Astrocyte (in vitro differentiated cells and primary cell): ENCODE data around the gene MTMR1. TPM values are rescaled to one million over a fixed set of nuclear protein-coding genes. Genes with fewer than 3 reads are reported as not detected.

Experiments
- DNase-seq: peaks from one replicate; pipeline ENCODE4 v3.0.0-alpha.2; 2010; ENCODE audit warnings: low read depth
- FAIRE-seq: peaks from 2 replicates; lab custom pipeline; 2011; peaks lifted over from hg19 to GRCh38; lab: Jason Lieb, UNC
- H2AFZ ChIP-seq: 2 replicates; pipeline ENCODE4 v1.6.0; 2012; ENCODE audit warnings: low read depth, low read length, inconsistent platforms
- H3K27ac ChIP-seq: 2 replicates; pipeline ENCODE4 v1.5.1; 2011; ENCODE audit warnings: low read depth, low read length, inconsistent platforms
- H3K27me3 ChIP-seq: 2 replicates; pipeline ENCODE4 v1.6.0; 2011; ENCODE audit warnings: low read length, inconsistent platforms; ENCODE audit not compliant: insufficient read depth
- H3K36me3 ChIP-seq: 2 replicates; pipeline ENCODE4 v1.5.1; 2011; ENCODE audit warnings: low read length, inconsistent platforms; ENCODE audit not compliant: insufficient read depth
- H3K4me1 ChIP-seq: 2 replicates; pipeline ENCODE4 v1.5.1; 2011; ENCODE audit warnings: low read length, inconsistent platforms; ENCODE audit not compliant: insufficient read depth
- H3K4me2 ChIP-seq: 2 replicates; pipeline ENCODE4 v1.6.0; 2012; ENCODE audit warnings: low read length, inconsistent platforms
- H3K4me3 ChIP-seq: 2 replicates; pipeline ENCODE4 v1.5.1; 2011; ENCODE audit warnings: low read depth, mild to moderate bottlenecking, low read length, inconsistent platforms; ENCODE audit not compliant: insufficient read depth
- H3K79me2 ChIP-seq: 2 replicates; pipeline ENCODE4 v1.6.0; 2012; ENCODE audit warnings: mild to moderate bottlenecking, low read length, inconsistent platforms; ENCODE audit not compliant: insufficient read depth
- H3K9ac ChIP-seq: 2 replicates; pipeline ENCODE4 v1.6.0; 2012; ENCODE audit warnings: mild to moderate bottlenecking, low read length, inconsistent platforms
- H3K9me3 ChIP-seq: 2 replicates; pipeline ENCODE4 v1.5.1; 2012; ENCODE audit warnings: low read depth, mild to moderate bottlenecking, low read length, inconsistent platforms; ENCODE audit not compliant: insufficient read depth
- H4K20me1 ChIP-seq: 2 replicates; pipeline ENCODE4 v1.6.0; 2012; ENCODE audit warnings: low read length, inconsistent platforms; ENCODE audit not compliant: insufficient read depth
- H3K27ac Mint-ChIP-seq: one replicate; pipeline ENCODE4 v1.8.0; 2021; ENCODE audit warnings: mild to moderate bottlenecking, mixed read lengths; ENCODE audit not compliant: unreplicated experiment
- H3K27me3 Mint-ChIP-seq: one replicate; pipeline ENCODE4 v1.8.0; 2021; ENCODE audit warnings: low read depth, mixed read lengths; ENCODE audit not compliant: unreplicated experiment
- H3K36me3 Mint-ChIP-seq: one replicate; pipeline ENCODE4 v1.8.0; 2021; ENCODE audit warnings: low read depth, mixed read lengths; ENCODE audit not compliant: unreplicated experiment
- H3K4me1 Mint-ChIP-seq: one replicate; pipeline ENCODE4 v1.8.0; 2021; ENCODE audit warnings: low read depth, mixed read lengths; ENCODE audit not compliant: unreplicated experiment
- H3K4me3 Mint-ChIP-seq: one replicate; pipeline ENCODE4 v1.8.0; 2021; ENCODE audit warnings: mild to moderate bottlenecking, moderate library complexity, mixed read lengths; ENCODE audit not compliant: unreplicated experiment
- H3K9me3 Mint-ChIP-seq: one replicate; pipeline ENCODE4 v1.8.0; 2021; ENCODE audit warnings: mild to moderate bottlenecking, mixed read lengths; ENCODE audit not compliant: unreplicated experiment
- EZH2 ChIP-seq: IDR thresholded peaks from 2 replicates; pipeline ENCODE4 v1.6.1; 2012; ENCODE audit warnings: mild to moderate bottlenecking, low read length, inconsistent platforms; ENCODE audit not compliant: insufficient read depth
- total RNA-seq: library from RNA; stranded (reverse); gene quantifications from 2 replicates; pipeline ENCODE4 v1.2.1, GENCODE V29; 2021
- TF ChIP-seq, protein P1 (sequence below): IDR thresholded peaks from 2 replicates; pipeline ENCODE4 v1.5.1; 2011; ENCODE audit warnings: low read depth, mild to moderate bottlenecking, inconsistent platforms, low read length, moderate library complexity; ENCODE audit not compliant: insufficient read depth

The MTMR1 gene
- total RNA-seq, 1 donor from 2014 or later: 18.6 TPM

DNA sequence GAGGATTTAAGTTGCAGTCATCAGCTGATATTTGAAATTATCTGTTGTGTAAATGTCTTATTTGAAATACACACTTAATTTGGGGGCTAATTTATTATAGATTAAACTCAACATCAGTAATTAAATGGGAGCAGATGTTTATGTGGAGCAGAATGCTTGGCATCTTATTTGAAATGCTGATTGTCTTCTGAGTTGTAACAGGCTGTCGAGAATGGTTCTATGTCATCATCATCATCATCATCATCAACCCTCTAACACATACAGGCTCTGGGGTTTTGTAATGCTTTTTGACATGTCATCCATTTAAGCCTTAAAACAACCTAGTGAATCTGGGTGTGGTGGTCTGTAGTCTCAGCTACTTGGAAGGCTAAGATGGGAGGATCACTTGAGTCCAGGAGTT, 8.2 kb downstream of the MTMR1 start:
- FAIRE-seq: peak; percentile 95

GRCh38 chrX:150702966-150703694, 9.9 kb downstream of the MTMR1 start:
- Mint-ChIP-seq H3K27me3 (no peaks in the 10 kb centered on the region), H3K9me3 (no peaks in the 10 kb centered on the region), H3K4me1 (peaks cover 15% of the 10 kb centered on the region), H3K36me3 (peaks cover 5% of the 10 kb centered on the region), H3K27ac (peak overlapping the region; percentile 82), H3K4me3 (no peak overlapping the region)
- Histone ChIP-seq H4K20me1 (no peaks in the 10 kb centered on the region), H3K4me1 (peaks cover 10% of the 10 kb centered on the region), H3K4me3 (no peak overlapping the region), H3K4me2 (no peak overlapping the region), H3K9me3 (no peaks in the 10 kb centered on the region), H3K27me3 (no peaks in the 10 kb centered on the region), H3K9ac (peak overlapping the region; percentile 37), H3K79me2 (no peaks in the 10 kb centered on the region), H3K36me3 (no peaks in the 10 kb centered on the region), H2AFZ (no peak overlapping the region), H3K27ac (peak overlapping the region; percentile 85)
- FAIRE-seq (peak; percentile 69), DNase-seq (no peak)
- TF ChIP-seq, protein P1, sequence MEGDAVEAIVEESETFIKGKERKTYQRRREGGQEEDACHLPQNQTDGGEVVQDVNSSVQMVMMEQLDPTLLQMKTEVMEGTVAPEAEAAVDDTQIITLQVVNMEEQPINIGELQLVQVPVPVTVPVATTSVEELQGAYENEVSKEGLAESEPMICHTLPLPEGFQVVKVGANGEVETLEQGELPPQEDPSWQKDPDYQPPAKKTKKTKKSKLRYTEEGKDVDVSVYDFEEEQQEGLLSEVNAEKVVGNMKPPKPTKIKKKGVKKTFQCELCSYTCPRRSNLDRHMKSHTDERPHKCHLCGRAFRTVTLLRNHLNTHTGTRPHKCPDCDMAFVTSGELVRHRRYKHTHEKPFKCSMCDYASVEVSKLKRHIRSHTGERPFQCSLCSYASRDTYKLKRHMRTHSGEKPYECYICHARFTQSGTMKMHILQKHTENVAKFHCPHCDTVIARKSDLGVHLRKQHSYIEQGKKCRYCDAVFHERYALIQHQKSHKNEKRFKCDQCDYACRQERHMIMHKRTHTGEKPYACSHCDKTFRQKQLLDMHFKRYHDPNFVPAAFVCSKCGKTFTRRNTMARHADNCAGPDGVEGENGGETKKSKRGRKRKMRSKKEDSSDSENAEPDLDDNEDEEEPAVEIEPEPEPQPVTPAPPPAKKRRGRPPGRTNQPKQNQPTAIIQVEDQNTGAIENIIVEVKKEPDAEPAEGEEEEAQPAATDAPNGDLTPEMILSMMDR: no peak
- TF ChIP-seq EZH2: no peak

More for the DNA sequence above, 8.2 kb downstream of the MTMR1 start:
- no peaks in the 10 kb centered on the region for H3K27me3 ChIP-seq
- peaks cover 13% of the 10 kb centered on the region for H3K79me2 ChIP-seq
- no peaks in the 10 kb centered on the region for H3K36me3 ChIP-seq
- H4K20me1 ChIP-seq: no peaks in the 10 kb centered on the region
- no peak overlapping the region for H3K4me2 ChIP-seq
- no peak overlapping the region for H3K4me3 ChIP-seq
- H3K9me3 Mint-ChIP-seq: no peaks in the 10 kb centered on the region
- H3K9me3 ChIP-seq: no peaks in the 10 kb centered on the region
- no peak overlapping the region for H3K27ac Mint-ChIP-seq
- no peaks in the 10 kb centered on the region for H3K27me3 Mint-ChIP-seq
- no peak overlapping the region for H2AFZ ChIP-seq
- no peak for TF ChIP-seq EZH2
- TF ChIP-seq, protein P1: no peak
- H3K9ac ChIP-seq: no peak overlapping the region
- no peak overlapping the region for H3K27ac ChIP-seq
- H3K4me3 Mint-ChIP-seq: no peak overlapping the region
- peaks cover 3% of the 10 kb centered on the region for H3K36me3 Mint-ChIP-seq
- H3K4me1 Mint-ChIP-seq: peaks cover 15% of the 10 kb centered on the region
- DNase-seq: no peak
- peaks cover 10% of the 10 kb centered on the region for H3K4me1 ChIP-seq

DNA sequence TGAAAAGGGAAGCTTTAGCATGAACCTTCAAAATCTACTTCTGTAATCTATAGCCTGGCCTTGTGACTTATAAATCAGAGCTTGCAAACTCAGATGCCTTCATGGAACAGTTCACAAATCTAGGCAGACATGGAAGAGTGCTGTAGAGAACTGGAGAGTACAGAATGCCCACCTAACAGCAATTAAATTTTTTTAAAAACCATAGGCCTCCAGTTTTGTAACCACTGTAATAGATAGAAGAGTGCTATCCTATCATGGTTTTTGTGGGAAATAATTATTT, 10.4 kb downstream of the MTMR1 start:
- Histone ChIP-seq H3K4me1 (peaks cover 10% of the 10 kb centered on the region), H3K36me3 (peaks cover 1% of the 10 kb centered on the region), H3K79me2 (no peaks in the 10 kb centered on the region), H3K27ac (peak overlapping the region; percentile 85), H4K20me1 (no peaks in the 10 kb centered on the region), H3K9me3 (no peaks in the 10 kb centered on the region), H3K4me2 (no peak overlapping the region), H3K27me3 (no peaks in the 10 kb centered on the region), H2AFZ (no peak overlapping the region), H3K4me3 (no peak overlapping the region), H3K9ac (peak overlapping the region; percentile 37)
- Mint-ChIP-seq H3K27ac (peak overlapping the region; percentile 82), H3K36me3 (peaks cover 5% of the 10 kb centered on the region), H3K27me3 (no peaks in the 10 kb centered on the region), H3K9me3 (no peaks in the 10 kb centered on the region), H3K4me3 (no peak overlapping the region), H3K4me1 (peaks cover 15% of the 10 kb centered on the region)
- FAIRE-seq (no peak), DNase-seq (no peak)
- TF ChIP-seq, protein P1: no peak
- no peak for TF ChIP-seq EZH2
